Stimulated activated CD8-positive, alpha-beta memory T cell treated with anti-CD3 and anti-CD28 coated beads, Interleukin-7, amount 100 ng/mL, for 1 hour (primary cell): ENCODE results near the gene ZNF618.

Experiments
- DNase-seq, 2 donors: peaks; one replicate each; pipeline ENCODE4 v3.0.0-alpha.2; 2020; ENCODE audit warnings: low read depth in 2 of 2

Gene ZNF618

GRCh38 chr9:113911850-113912557 lies 35.9 kb downstream of the ZNF618 start:
- no peak for DNase-seq

DNA sequence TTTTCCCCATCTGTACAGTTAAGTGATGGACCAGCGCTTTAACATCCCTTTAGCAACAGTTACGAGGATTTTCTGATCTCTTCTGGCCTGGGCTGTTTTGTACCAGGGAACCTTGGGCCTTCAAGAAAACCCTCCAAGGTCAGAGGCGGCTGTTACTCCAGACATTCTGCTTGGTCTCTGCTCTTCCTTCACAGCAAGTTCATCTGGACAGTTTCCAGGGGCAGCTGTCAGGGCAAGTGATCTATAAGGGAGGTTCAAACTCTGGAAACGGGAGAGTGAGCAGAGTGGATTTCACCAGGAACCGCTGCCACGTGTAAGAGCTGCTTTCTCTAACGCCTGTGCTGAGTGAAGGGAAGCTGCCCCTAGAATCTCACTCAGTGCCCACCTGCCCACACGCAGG lies 36.7 kb downstream of the ZNF618 start:
- DNase-seq, result no peak

DNA sequence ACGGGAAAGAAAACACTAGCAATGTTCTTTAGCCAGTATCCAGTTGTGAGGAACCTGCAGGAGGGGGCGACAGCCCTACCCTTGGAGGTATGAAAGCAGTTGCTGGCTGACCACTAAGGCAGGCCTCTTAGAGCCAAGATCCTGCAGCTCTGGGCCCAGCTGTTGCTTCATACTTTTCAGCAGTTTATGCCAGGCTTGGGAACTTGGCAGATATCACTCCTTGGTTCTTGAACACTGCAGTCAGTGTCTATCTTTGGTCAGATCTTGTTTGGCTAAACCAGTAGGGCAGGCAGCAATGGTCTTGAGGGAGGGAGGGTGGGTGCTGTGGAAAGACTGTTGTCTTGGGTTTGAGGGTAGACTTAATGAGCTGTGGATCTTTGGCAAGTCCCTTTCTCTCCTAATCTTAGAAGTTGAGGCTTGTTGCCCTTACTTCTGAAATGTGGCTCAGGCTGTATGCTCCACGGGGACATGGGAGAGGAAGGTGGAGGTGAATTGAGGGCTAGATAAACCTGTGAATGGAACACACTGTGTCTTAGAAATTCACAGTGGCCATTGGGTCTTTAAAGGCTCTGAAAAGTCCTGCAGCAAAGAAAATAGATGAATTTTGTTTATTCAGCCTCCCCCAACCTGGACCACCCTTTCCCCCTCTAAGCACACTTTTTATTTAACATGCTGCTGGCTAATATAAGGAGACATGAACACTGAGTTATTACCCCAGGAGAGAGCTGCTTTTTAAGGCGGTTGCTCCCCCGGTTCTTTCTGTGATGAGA lies 37.5 kb downstream of the ZNF618 start:
- DNase-seq, result no peak

DNA sequence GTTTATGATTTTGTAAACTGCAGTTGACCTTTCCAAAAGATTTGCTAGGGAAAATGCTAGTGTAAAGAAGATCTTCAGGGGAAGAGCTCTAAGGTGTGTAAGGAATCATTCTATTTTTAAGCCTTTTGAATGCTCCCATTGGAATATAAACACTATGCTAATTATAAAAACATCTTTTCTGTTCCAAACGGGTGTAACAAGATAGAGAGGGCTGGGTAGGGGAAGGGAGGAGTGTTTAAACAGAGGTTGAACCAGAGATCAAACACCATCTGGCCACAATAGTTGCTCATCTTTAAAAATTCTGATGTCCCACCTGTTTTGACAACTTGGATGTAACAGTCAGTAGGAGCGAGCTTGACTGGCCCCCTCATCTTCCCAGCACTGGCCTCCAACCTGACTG lies 38.4 kb downstream of the ZNF618 start:
- no peak for DNase-seq

- no peak for DNase-seq
These were observed 39.8 kb downstream of the ZNF618 start for GRCh38 chr9:113915817-113916434.

DNA sequence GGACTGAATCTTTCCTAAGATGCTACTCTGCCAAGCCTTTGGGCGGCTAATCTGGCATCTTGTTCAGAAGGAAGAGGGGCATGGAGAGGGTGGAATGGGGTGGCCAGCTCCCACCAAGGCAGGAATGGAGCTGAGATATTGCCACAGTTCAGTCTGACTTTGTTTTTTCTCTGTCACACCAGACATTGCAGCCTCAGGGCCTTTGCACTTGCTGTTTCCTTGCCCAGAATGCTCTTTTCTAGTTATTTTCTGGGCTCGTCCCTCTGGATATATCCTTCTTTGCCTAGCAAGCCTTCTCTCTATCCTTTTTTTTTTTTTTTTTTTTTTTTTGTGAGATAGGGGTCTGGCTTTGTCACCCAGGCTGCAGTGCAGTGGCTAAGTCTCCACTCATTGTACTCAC lies 40.8 kb downstream of the ZNF618 start:
- no peak for DNase-seq

- DNase-seq, result no peak
These were observed 42.7 kb downstream of the ZNF618 start for GRCh38 chr9:113918697-113919350.

DNA sequence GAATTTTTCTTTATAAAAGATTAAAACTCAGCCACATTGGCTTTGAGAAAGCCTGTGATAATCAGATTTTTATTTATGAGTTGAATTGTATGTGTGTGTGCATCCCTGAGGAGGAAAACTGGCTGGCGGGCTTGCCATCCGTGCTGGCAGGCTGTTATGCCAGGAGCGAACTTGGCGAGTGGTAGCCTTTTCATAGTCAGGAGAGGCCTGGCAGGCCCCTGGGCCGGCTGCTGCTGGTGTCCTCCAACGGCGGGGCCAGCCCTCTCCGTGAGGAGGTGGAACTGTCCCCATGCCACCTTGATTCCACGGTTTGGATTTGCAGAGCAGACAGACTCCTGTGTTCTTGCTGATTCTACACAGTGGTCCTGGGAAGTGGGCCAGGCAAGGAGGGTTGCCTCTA lies 43.3 kb downstream of the ZNF618 start:
- no peak for DNase-seq

GRCh38 chr9:113919871-113920270 lies 43.8 kb downstream of the ZNF618 start:
- DNase-seq, result no peak

DNA sequence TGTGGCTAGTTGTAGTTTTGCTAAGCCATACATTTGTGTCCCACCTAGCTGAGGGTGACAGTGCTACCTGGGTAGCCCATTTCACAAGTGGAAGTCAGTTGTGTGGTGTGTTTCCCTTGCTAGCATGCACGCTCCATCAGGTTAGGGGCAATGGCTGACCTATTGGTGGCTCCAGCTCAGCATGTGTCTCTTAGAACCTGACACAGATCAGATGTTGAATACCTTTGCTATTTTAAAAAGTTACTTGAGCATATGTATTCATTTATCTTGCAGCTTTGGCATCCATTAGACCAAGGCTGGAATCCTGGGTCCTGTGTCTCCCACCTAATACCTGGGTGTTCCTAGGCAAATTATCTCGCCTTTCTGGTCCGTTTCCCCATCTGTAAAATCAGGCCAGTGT lies 44.8 kb downstream of the ZNF618 start:
- DNase-seq, result no peak

GRCh38 chr9:113921396-113921925 lies 45.4 kb downstream of the ZNF618 start:
- no peak for DNase-seq

- no peak for DNase-seq
These were observed 46.1 kb downstream of the ZNF618 start for GRCh38 chr9:113922160-113922559.

GRCh38 chr9:113926211-113926610 lies 50.1 kb downstream of the ZNF618 start:
- DNase-seq, result no peak

DNA sequence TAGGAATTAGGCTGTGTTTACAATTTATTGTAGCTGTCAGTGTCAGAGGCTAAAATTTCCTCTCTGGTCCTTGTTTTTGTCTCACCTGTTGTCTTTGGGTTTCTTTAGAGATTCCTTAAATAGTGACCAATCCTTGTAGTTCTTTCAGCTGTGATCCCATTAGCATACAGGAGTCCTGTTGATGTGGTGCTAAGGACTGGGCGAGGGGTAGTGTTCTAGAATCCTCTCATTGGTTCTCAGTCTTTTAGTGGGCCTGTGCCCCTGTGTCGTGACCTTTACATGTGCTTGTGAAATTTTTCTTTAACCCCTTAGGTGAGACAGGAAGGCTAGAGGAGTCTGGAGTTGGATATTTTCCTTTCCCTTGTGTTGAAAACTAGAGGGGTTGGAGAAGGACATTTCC lies 51.2 kb downstream of the ZNF618 start:
- no peak for DNase-seq

DNA sequence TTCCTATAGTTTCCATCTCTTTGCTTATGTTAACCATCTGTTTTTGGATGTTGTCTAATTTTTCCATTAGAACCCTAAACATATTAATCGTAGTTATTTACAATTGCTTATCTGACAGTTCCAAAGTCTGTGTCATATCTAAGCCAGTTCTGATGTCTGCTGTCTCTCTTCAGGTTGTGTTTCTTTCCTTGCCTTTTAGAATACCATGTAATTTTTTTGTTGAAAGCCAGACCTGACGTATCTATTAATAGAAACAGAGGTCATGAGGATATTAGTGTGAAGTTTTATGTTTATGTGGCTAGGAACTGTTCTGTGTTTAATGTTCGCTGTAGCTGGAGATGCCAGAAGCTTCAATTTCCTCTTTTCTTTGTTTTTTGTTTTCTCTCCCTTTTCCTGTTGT lies 52.2 kb downstream of the ZNF618 start:
- no peak for DNase-seq

GRCh38 chr9:113929634-113930389 lies 53.7 kb downstream of the ZNF618 start:
- DNase-seq, result no peak

- DNase-seq, result no peak
These were observed 54.3 kb downstream of the ZNF618 start for GRCh38 chr9:113930390-113930783.

DNA sequence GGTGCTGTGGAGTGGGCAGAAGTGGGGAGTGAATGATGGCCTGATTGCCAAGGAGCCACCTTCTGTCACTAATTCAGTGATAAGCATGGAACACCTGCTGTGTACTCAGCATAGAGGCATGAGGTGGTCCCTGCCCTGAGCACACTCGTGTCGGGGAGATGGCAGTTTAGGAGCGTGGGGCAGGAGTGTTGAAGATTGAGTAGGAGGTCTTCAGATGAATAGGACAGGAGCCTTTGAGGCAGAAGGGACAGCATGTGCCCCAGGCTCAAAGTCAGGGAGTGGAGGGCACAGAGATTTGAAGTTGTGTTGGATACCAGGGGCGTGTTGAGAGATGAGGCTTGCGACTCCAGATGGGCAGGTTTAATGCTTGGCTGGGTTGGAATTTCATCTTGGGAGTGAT lies 55.0 kb downstream of the ZNF618 start:
- DNase-seq, result no peak

DNA sequence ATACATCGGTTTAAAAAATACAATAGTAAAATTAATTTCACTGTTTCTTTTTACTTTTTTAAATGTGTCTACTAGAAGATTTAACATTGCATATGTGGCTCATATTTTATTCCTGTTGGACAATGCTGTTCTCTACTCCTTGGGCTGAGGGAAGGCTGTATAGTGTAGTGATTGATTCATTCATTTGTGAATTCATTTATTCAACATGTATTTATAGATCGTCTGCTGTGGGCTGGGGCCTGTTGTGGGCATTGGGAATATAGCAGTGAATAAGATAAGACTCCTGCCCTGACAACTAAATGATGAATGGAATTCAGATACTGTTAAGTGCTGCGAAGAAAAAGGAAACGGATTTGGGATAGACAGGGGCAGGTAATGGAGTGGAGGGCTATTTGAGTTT lies 55.7 kb downstream of the ZNF618 start:
- DNase-seq, result no peak

- no peak for DNase-seq
These were observed 56.9 kb downstream of the ZNF618 start for GRCh38 chr9:113932906-113933584.

DNA sequence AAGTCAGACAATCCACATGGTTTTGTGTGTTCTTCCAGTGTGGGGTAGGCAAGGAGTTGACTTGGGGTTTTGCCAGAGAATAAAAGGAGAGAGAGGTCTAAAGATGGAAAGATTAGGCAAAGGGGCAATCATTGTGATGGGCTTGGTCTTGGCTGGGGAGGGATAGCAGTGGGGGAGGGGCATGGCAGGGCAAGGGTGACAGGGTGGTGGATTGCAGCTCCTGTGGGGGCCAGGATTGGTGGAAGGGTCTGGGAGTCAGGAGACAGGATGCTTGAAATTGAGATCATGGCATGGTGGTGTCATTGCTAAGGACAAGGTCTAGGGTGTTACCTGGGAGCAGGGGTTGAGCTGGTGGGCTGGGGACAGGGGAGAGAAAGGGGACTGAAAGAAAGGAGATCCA lies 57.6 kb downstream of the ZNF618 start:
- no peak for DNase-seq
